ENCODE data around the gene BRIX1.
A peak's percentile ranks its signal among the peaks of the same experiment; 100 is the strongest.
"Not testable (repeated sequence)": the region's sequence is repeated elsewhere in the genome, so short reads cannot be mapped to it uniquely, and the experiment has no call there.

BRIX1 gene

DNA sequence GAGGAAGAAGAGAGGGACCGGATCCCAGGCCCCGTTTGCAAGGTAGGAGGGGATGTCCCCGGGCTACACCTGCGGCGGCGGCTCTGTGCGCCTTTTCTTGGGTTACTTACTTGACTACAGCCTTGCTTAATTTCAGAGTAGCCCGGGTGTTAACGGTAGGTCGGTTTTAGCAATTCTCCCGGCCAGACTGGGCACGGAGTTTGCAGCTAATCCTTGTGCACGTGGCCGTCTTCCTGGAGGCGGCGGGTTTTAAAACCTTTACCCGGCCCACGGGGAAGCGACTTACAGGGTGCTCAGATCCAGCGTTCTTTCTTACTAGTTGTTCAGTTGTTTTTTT is 313 bp downstream of the BRIX1 start:
- no peak for DNase-seq (ENCODE audit: low spot score)

DNA sequence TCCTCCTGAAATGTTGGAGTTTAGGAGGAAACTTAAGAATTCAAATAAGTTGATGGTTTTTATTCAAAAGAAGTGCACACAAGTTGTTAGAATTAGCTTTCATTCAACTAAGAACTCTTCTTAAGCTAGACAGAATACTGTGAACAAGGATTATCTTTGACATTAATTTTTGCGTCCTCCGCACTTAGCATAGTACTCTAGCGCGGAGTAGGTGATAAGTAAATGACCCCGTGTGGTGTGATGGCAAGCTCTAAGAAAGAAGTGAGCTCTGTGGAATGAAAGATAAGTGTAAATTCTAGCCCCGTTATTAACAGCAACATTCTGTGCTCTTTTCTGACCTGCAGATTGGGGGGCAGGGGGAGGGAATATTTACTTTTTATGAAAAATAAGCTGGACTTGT is 1.0 kb downstream of the BRIX1 start:
- DNase-seq (ENCODE audit: low spot score), result no peak

DNA sequence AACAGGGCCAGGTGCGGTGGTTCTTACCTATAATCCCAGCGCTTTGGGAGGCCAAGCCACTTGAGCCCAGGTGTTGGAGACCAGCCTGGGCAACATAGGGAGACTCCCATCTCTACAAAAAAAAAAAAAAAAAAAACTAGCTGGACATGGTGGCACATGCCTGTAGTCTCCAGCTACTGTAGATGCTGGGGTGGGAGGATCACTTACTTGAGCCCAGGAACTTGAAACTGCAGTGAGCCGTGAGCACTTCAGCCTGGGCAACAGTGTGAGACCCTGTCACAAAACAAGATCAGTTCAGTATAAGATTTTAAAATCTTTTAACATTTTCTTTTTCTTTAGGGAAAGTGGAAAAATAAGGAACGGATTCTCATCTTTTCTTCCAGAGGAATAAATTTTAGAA is 2.5 kb downstream of the BRIX1 start:
- no peak for DNase-seq (ENCODE audit: low spot score)

DNA sequence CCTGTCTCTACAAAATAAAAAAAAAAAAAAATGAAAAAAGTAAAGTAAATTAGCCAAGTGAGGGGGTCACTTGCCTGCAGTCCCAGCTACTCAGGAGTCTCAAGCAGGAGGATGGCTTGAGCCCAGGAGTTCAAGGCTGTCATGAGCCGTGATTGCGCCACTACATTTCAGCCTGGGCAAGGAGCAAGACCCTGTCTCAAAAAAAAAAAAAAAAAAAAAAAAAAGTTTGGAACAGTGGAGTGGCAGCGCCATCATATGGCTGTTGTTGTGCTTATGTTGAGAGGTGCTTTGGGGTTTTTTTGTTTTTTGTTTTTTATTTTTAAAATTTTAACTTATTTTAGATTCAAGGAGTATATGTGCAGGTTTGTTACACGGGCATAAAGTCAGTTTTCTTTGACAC is 3.6 kb downstream of the BRIX1 start:
- DNase-seq (ENCODE audit: low spot score), result no peak

DNA sequence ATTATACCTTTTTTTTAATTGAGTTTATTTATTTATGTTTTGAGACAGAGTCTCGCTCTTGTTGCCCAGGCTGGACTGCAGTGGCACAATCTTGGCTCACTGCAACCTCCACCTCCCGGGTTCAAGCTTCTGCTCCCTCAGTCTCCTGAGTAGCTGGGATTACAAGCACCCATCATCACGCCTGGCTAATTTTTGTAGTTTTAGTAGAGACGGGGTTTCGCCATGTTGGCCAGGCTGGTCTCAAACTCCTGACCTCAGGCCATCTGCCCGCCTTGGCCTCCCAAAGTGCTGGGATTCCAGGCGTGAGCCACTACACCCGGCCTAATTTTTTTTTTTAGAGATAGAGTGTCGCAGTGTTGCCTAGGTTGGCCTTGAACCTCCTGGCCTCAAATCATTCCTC is 7.7 kb downstream of the BRIX1 start:
- not testable (repeated sequence) for DNase-seq (ENCODE audit: low spot score)

DNA sequence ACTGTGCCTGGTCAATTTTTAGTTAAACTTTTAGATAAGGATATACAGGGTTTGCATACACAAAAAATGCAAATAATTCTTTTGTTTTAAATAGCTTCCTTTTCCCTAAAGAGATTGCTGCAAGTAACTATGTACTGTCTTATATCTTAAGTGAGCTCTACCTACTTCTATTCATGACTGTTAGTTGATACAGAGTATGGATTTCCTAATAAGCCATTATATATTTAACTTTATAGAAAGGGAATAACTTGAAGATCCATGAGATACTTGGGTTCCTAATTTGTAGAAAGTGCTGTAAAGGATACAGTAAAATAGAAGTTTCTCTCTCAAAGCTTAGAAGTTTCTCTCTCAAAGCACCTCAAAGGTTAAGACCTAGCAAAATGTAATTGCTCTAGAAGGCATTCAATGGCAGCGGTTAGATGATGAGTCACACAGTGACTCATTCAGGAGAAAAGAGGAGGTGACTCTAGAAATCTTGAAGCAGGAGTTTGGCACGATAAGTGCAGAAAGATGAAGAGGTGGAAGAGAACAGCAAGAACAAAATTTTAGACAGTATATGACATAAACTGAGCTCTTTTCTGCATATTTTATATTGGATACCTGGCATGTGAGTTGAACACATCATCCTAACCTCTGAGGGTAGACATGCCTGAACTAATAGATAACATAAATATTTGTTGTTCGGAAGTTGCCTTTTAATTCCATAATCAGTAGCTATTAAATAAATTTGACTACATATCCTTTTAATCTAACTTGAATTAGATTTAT is 8.4 kb downstream of the BRIX1 start:
- no peak for DNase-seq (ENCODE audit: low spot score)

DNA sequence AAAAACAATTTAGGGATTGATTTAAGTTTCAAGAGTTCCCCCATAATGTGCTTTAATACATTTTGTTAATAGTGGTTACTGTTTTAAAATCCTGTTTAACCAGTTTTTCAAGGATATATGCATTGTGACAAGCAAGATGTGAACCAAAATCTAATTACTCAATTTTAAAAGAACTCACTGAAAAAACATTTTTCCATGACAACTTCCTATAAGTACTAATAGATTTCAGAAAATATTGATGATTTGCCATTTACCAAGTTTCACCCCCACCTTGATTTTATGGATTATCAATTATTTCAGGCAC is 8.9 kb downstream of the BRIX1 start:
- no peak for DNase-seq (ENCODE audit: low spot score)

DNA sequence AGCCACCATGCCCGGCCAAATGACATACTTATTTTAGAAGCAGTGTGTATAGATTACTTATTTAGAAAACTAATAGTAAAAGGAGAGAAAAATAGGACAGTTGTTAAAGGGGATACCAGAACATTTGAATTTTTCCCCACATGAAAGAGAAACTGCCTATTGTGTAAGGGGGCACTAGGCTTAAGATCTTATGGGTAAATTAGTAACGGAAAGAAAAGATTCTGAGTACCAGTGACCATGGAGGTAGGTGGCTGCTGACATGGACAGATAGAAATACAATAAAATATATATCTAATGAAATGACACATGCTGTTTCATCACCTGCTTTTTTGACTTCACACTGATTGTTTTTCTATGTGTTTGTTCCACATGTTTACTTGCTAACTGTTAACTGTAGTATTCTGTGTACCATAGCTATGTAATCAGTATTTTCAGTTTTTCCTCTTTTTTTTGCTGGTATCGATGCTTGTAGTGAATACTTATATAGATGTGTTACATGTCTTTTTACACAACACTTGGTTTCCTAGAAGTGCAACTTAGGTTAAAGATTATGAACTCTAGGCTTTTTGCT is 10.9 kb downstream of the BRIX1 start:
- DNase-seq (ENCODE audit: low spot score), result no peak

DNA sequence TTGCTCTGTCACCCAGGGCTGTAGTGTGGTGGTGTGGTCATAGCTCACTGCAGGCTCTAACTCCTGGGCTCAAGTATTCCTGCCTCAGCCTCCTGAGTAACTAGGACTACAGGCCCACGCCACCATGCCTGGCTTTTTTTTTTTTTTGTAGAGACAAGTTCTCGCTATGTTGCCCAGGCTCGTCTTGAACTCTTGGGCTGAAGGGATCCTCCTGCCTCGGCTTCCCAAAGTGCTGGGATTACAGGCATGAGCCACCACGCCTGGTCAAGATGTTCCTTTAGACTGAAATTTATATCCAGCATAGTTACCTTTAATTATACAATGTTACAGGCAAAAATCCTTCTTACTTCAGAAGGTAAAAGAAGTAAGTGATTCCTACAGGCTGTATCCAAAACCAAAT is 12.3 kb downstream of the BRIX1 start:
- no peak for DNase-seq (ENCODE audit: low spot score)

DNA sequence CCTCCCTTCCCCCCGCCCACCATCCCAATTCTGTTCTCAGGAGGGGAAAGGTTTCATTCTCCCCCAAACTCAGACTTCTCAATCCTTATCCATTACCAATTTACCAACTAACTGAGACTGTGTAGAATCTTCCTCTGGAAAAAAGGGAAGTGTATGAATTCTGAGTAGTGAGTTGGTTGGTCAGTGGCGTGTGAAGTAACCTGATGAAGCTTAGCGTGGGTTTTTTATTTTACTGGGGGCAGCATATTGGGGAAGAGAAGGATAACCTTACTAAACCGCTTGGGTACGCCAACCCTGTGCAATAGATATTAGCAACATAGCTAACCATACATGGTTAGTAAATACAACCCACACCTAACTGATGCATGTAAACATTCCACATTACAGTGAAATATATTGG is 12.8 kb downstream of the BRIX1 start:
- no peak for DNase-seq (ENCODE audit: low spot score)

DNA sequence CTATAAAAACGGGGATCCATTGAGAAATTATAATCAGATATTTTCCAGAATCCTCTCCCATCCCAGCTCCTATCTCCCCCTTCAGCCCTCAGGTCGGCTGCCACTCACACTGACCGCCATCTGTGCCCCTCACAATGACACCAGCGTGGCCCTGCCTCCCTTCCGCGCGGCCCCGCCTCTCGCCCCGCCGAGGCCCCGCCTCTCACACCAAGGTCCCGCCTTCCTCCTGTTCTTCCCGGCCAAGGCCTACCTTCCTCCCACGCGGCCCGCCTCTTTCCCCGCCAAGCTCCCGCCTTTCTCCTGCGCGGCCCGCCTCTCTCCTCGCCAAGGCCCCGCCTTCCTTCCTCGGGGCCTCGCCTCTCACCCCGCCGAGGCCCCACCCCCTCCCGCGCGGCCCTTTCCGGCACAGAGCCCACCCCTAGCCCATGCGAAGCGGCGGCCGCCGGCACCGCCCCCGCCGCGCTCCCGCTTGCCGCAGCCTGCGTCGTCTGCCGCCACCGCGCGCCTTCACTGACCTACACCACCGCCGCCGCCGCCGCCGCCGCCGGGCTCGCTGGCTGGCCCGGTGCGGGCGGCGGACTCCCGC is 13.7 kb downstream of the BRIX1 start, which contains the start of gene DNAJC21:
Gene DNAJC21 (plus strand): TSS at position 426 of the 586 bp plus-strand sequence. CDS start 261 bp downstream, outside the sequence.
- DNase-seq (ENCODE audit: low spot score), result peak; percentile 95

DNA sequence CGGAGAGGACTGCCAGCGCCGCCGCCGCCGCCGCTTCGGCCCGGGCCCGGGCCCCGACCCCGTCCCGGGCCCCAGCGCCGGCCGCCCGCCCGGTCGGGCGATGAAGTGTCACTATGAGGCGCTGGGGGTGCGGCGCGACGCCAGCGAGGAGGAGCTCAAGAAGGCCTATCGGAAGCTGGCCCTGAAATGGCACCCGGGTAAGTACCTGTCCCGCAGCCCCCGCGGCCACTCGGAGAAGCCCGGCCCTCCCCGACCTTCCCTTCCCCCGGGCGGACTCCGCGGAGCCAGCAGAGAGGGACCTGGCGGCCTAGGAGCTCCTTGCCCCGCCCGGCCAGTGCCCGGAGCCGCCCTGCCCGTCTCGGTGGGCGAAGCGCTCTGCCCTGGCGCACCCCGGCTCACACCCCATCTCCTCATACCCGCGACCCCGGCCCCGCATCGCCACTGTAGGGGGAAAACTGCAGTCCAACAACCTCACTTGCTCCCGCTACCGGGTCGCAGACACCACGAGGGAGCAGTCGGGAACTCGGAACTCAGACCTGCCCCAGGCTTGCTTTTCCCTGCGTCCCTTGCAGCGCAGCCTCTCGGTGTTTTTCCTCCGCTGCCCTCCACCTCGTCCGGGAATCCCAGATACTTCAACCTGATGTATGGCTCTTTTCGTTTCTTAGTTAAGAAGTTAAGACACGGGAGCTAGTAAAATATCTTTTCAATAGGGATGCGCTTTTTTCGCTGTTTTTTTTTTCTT is 14.4 kb downstream of the BRIX1 start:
- DNase-seq (ENCODE audit: low spot score), result peak; percentile 88

DNA sequence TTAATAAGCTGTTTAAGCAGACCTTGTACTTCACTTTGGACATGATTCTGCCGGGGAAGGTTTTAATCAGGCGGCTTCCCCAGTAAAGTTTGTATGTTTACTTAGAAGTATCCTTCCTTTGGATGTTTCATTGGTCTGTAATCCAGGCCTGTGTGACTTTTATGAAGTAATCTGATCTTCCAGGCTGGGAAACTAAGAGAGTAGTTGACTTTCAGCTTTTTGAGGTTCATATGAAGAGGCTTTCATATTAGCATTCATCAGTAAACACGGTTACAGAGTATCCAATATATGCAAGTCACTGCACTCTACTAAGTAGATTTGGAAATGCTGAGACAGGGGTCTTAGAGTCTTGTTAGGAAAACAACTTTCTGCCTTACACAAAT is 14.9 kb downstream of the BRIX1 start:
- no peak for DNase-seq (ENCODE audit: low spot score)

DNA sequence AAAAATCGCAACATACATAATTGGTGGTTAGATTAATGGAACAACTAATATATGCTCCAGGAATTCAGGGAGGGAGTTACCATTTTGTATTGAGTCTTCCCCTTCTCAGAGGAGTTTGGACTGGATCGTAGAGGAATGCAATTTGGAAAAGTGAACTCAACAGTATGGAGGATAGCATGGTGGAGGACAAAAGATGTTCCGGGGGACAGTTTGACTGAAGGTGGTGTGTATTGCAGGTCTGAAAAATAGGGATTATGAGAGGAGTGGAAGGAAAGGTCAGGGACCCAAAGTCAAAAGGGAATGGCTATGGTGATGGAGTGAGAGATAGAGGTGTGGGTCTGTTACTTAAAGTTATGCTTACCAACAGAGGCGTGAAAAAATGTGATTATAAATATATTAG is 15.4 kb downstream of the BRIX1 start:
- no peak for DNase-seq (ENCODE audit: low spot score)

DNA sequence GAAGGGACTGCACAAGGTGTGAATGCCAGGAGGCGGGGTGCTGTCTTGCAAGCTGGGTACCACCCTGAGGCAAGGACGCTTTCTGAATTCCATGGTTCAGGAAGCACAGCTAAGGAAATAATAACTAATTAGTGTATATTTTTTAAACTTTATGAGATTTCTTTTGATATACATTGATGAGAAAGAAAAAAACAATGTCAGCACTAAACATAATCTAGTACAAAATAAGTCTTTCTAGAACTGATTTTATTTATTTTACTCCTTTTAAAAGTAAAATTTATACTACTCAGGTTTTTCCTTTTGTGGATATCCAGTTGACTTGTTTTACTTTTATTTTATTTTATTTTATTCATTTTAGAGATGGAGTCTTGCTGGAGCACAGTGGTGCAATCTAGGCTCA is 17.4 kb downstream of the BRIX1 start:
- no peak for DNase-seq (ENCODE audit: low spot score)

DNA sequence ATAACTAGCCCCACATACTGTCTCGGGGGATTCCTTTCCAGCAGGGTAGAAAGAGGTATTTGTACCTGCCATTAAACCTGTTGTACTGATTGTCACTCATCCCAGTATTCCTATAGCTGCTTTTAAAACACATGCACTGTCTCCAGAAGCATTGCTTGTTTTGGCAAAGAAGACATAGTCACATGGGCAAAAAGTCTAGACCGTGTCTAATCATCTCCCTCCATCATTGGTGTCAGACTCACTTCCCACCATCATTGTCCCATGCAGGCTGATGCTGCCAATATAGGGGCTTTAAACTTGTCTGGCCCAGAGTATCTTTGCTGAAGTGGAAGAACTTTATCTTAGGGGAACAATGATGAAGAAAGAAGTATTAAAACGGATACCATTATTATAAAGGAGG is 26.4 kb downstream of the BRIX1 start:
- no peak for DNase-seq (ENCODE audit: low spot score)

DNA sequence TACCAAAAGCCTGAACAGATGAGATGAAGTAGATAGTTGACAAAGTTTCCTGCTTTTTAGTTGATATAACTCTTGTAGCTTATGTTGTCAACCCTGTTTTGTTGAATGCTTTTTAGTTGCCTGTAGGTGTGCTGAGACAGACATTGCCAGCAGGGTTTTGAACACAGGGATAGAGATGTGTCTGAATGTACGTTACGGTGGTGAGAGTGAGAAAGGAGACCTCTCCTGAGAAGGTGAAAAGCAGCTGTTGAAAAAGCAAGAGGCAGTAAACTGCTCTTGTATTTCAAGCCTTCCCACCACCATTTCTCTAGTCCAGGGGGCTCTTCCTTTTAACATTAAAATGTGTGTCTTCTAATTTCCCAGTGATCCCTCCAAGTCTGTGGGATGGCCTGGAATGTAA is 28.5 kb downstream of the BRIX1 start:
- DNase-seq (ENCODE audit: low spot score), result no peak

DNA sequence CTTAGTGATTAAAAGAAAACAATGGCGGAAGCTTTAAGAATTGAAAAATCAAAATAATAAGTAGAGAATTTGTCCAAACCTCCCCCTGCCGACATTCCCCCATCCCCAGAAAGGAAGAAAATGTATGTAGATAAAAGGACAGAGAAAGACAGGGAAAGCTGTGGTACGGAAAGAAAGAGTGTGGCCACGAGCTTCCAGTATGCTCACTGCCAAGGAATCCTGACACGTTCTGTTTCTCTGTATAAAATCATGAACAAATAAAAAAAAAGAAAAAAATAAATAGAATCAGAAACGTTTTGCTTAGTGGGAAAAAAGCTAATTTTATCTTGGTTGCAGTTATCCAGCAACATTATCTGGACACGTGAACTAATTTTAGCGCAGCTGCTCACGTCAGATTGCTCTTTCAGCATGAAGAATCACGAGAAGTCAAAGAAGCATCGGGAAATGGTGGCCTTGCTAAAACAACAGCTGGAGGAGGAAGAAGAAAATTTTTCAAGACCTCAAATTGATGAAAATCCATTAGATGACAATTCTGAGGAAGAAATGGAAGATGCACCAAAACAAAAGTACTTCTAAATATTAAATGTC is 29.0 kb downstream of the BRIX1 start:
- DNase-seq (ENCODE audit: low spot score), result no peak

DNA sequence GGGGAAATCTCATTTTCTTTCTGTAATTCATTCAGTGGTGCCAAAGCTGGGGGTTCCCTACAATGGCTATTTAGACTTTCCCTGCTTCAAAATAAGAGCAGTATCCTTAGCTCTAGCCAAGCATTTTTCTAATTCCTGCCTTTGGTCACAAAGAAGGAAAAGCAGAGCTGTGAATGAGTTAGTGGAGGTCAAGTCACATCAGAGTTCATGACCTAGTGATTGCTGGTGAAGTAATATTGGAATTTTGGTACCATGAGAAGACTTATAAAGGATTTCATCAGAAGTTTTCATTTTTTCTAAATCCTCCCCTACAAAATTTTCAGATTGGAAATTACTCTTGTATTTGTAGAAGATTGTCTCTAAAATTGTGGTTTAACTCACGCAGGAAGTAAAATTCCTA is 41.8 kb downstream of the BRIX1 start:
- no peak for DNase-seq (ENCODE audit: low spot score)

DNA sequence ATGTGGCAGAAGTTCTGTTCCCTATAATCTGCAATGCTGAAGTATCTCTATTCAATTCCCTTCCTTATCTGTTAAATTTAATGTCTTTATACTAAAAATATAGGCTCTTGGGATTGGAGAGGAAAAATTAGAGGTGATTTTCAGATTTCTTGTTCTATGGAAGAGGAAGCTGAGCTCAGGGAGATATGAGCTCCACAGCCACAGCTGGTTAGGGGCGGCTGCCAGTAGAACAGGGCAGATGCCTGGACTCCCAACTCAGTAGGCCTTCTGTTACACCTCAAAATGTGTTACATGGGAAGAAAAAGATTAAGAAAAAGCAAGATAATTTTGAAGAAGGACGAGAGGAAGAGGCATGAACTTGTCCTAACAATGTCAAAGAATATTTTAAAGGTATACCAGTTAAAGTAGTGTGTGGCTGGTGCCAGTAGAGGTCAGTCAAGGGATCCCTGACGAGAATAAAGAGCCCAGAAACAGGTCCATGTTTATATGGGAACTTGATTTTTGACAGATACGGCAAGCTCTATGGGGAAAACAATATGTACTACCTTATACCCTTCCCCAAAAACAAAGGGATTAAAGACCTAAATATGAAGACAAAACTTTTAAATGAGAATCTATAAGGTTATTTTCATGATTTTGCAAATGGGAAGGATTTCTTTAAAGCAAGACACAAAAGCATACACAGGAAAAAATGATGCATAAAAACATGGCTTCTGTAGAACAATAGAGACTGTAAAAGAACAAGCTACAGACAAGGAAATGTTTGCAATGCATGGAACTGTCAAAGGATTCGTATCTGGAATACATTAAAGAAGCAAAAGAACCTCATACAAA is 42.6 kb downstream of the BRIX1 start:
- peak; percentile 49 for DNase-seq (ENCODE audit: low spot score)

DNA sequence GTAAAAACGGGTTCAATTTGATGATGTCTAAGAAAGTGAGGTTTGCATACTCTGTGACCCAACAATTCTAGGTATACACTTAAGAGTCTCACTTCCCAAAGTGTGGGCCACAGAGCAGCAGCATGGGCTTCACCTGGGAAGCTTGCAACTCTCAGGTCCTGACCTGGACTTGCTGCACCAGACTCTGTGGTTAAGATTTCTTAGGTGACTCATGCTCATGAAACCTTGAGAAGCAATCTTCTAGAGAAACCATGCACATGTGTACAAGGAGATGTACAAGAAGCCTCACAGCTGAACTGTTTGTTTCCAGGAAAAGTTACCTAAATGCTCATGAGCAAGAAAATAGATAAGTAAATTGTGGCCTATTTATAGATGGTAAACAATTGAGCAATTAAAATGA is 43.8 kb downstream of the BRIX1 start:
- DNase-seq (ENCODE audit: low spot score), result no peak

DNA sequence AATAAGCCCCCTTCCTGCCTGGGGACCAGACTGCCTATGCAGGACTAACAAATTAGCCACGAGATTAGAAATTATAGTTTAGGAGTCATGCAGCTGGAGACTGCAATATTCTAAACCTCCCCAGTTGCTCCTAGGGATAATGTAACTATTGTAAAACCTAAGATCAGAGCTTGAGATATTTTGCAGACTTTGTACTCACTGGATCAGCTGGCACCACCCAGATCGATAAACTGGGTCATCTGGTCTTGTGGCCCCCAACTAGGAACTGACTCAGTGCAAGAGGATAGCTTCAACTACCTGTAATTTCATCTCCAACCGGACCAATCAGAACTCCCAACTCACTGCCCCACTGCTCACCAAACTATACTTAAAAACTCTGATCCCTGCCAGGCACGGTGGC is 52.0 kb downstream of the BRIX1 start:
- DNase-seq (ENCODE audit: low spot score), result no peak

Data from HuH-7.5 (cell line).